ENCODE data around the gene OTOF.

Gene OTOF

DNA sequence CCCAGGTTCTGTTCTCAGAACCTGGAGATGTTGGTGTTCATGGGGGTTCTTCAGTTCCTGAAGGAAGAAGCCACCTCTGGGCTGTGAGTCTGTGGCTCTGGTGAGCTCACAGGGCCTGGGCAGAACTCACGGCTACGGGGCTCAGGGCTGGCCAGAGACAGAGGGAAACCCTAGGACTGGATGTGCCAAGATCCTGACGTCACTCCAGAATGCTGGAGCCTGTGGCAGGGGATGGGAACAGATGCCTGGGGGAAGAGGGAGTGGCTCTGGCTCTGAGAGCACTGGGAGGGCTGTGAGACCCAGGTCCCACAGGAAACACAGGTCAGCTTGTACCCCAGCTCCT lies at the start of gene OTOF:
OTOF (minus strand) TSS at position 214 of the 343 bp plus-strand sequence.
- no peak for DNase-seq (ENCODE audit: low read depth, low spot score)

DNA sequence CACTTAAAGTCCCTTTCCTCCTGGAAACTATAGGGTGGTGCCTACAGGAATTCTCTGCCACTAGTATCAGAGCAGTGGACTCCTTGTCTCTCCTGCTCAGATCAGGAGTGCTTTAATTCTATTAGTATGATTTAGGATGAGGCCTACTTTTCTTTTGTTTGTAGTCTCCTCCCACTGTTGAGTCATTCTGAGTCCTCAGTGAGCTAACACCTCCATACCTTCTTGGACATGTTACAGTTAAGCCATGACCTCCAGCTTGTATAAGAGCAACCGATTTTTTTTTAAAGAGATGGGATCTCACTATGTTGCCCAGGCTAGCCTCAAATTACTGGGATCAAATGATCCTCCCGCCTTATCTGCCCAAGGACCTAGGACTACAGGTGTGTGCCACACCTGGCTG lies 48.7 kb upstream of the OTOF start:
- no peak for DNase-seq (ENCODE audit: low read depth, low spot score)

DNA sequence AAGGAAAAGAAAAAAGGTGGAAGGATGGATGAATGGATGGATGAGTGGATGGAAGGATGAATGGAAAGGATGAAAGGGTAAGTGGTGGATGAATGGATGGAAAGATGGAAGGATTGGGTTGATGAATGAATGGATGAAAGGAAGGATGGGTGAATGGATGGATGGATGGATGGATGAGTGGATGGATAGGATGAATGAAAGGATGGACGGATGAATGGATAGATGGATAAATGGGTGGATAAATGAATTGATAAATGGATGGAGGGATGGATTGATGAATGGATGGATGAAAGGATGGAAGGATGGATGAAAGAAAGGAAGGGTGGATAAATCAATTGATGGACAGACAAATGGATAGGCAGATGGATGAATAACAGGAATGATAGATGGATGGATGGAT lies 48.2 kb upstream of the OTOF start:
- no peak for DNase-seq (ENCODE audit: low read depth, low spot score)

DNA sequence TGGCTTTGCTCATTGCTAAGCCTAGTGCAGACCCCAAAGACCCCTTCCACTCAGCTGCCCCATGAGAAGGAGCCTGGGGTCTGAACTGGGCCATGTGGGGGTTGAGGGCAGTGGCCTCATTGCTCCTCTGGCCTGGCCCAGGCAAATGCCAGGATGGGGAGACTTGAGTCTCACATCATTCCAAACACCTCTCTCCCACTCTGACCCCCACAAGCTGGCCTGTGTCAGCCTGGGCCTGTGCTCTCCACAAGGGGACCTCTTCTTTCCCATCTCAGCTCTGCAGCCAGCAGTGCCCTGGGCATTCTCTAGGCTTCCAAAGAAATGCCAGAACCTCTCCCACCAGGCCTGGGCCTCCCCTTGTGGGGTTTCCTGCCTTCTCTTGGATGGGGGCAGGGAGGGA lies 45.8 kb upstream of the OTOF start:
- DNase-seq (ENCODE audit: low read depth, low spot score) = no peak

DNA sequence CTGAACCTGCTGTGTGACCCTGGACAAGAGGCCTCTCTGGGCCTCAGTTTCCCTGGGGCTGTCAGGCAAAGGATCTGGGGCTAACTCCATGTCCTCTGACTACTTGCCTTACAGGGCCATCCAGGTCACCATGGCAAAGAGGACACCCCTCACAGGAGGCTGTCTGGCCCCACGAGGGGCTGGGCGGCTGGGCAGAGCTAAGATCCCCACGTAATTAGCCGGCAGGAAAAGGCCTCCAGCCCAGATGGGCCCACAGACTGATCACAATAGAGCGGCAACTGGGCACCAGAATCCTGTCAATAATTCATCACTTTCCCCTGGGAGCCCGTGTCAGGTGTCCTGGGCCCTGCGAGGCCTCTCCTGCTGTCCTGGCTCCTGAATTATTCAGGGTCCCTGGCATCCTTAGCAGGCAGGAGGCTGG lies 44.8 kb upstream of the OTOF start:
- no peak for DNase-seq (ENCODE audit: low read depth, low spot score)

DNA sequence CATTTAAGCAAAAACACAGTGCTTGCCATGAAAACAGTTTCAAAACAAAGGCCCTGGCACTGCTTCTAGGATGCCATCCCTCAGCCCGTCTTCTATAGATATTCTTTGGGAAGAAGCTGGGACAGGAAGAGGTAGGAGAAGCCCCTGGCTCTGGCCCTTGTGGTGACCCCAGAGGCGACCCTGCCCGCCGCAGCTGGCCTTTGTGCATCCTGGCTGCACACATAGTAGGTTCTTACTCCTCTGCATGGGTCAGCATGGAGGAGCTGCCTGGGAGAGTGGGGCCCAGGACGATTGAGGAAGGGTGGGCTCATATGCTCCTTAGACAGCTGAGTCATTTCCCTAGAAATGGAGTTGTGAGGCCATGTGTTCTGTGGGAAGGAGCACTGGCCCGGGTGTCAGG lies 44.4 kb upstream of the OTOF start:
- no peak for DNase-seq (ENCODE audit: low read depth, low spot score)

DNA sequence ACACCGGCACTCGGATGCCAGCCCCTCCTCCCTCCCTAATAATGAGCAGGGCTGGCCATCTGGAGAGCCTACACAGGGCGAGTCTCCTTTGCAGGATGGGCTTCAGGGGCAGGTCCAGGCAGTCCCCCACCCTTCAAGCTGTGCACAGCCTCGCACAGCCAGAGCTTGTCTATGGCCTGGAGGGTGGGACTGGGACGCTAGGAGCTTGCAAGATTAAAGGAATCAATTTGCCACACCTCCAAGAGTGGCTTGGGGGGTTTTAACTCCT lies 43.9 kb upstream of the OTOF start:
- DNase-seq (ENCODE audit: low read depth, low spot score) = no peak

DNA sequence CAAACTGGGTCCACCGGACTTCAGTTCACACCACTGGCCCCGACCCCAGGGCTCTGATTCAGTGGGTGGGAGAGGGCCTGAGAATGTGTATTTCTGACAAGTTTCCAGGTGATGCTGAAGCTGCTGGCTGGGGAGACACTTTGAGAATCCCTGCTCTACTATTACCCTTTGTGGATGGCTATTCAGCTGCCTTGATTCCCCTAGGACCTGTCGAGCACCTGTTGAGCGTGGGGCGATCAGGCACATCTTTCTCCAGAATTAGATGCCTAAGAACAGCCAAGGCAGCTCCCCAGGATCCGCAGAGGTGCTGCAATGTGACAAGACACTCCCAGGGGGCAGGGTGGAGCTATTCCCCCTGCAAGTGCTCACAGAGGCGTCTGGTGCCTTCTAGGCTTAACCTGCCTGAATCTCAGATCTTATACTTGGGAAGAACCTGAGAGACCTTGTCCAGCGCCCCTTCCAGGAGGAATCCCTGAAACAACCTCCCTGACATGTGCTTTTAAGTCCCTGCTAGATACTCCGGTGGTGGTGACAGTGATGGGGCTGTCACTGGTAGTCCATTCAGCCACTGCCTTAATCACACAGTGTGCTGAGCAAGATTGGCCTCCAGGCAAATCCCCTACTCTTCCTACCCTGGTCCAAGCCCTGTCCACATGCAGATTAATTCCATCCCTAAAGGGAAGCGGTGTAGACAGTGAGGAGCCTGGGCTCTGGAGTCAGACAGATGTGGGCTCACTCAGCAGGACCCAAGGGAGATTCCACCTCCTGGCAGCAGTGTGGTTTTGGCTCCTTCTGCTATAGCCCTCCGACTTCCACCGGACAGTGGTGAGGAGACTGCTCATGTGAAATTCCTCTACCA lies 43.4 kb upstream of the OTOF start:
- DNase-seq (ENCODE audit: low read depth, low spot score) = no peak

DNA sequence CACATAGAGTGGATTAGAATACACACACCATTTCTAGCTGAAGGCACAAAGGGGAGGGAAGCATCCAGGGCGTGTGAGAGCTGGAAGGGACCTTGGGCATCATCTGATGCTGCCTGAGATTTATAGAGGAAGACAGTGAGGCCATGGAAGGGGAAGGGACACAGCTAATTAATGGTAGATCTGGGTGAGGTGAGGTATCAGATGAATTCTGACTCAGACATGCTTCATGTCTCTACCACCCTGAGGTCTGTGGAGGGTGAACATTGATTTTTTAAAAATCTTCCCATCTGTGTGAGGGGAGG lies 42.2 kb upstream of the OTOF start:
- DNase-seq (ENCODE audit: low read depth, low spot score) = no peak

DNA sequence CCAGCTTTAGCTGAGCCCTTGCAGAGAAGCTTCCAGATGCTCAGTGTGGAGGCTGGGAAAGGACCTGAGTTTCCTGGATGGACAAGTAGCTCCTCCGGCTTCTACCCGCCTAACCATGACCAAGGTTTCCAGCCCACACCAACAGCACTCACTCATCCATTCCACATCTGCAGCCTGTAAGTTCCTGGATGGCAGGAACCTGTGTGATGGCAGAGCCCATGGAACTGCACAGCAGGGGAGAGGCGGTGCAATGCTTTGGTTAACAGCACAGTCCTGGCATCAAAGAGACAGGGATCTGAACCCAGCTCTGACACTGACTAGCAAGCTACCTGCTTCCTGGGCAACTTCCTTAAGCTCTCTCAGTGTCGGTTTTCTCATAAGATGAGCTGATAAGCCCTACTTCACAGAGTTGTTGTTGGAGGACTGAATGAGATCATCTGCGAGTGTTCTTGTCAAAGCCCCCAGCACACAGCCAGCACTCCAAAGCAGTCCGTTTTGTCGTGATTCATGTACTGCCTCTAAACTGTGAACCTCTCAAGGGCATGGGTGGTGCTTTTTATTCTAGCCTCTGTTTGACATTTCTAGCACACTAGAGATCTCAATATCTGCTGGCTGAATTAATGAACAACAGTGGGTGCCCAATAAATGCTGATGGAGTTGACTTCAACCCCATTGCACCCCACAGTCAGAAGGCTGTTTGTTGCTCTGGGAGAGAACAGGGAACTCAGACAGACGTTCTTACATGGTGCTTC lies 41.6 kb upstream of the OTOF start:
- no peak for DNase-seq (ENCODE audit: low read depth, low spot score)

DNA sequence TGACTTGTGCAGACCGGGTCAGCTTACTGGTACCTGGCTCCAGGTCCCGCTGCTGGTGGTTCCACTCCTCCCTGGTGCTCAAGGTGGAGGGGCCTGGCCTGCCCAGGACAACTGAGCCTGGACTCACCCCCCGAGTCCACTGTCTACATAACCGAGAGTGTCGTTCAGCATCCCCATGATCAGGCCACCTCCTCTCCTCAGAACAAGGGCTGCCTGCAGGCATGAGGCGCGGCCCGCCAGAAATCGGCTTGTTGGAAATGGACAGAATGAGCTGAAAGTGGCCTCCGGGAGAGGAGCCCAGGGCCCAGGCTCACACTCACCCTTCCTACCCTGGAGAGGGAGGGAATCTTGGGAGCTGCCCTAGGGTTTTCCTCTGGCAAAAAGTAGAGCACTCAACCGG lies 38.9 kb upstream of the OTOF start:
- no peak for DNase-seq (ENCODE audit: low read depth, low spot score)

DNA sequence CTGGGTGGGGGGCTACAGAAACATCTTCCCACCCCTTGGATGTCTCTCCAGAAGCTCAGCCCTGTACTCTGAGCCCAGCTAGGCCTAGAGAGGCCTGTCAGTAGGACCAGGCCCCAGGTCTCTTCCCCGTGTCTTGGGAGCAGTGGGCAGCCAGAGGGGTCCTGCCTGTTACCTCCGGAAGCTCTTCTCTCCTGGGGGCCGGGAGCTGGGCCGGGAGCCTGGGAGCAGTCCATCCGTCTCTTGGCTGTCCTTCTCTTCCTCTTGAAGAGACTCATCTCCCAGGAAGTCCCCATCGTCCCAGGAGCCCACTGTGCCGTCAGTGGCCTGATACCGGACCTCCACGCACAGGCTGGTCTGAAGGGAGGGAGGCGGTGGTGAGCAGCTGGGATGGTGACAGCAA lies 38.3 kb upstream of the OTOF start:
- no peak for DNase-seq (ENCODE audit: low read depth, low spot score)

DNA sequence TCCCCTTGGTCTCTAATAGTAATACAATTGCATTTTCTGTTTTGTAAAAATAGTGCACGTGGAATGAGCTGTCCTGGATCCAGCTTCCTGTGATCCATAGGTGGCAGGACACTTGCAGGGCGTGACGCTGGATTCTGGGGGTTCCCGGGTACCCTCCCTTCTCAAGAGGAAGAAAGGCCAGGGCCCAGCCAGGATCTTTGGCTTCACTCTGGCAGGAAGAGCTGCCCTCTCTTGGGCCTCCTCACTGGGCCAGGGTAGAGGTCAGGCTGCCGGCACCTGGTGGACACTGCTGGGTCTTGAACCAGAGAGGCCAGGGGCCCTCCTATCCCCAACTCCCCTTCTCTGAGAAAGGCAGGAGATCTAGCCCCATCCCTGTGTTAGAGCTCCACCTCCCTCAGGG lies 37.8 kb upstream of the OTOF start:
- DNase-seq (ENCODE audit: low read depth, low spot score) = no peak

DNA sequence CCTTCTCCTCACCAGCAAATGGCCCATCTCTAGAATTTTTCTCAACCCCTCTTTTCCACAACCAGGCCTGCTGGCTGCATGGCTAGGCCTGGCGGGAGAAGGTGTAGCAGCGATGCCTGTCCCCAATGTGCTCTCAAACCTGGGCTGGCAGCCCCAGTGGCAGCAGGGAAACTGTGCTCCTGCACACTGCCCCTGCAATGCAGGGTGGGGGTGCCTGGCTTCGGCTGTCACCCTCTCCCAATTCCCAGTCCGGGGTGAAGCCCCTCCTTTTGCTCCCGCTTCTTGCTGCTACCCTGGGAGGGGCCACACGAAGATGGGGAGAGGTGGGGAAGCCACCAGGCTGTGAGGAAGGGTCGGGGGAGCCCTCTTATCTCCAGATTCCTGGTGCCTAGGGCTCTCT lies 36.1 kb upstream of the OTOF start:
- no peak for DNase-seq (ENCODE audit: low read depth, low spot score)

DNA sequence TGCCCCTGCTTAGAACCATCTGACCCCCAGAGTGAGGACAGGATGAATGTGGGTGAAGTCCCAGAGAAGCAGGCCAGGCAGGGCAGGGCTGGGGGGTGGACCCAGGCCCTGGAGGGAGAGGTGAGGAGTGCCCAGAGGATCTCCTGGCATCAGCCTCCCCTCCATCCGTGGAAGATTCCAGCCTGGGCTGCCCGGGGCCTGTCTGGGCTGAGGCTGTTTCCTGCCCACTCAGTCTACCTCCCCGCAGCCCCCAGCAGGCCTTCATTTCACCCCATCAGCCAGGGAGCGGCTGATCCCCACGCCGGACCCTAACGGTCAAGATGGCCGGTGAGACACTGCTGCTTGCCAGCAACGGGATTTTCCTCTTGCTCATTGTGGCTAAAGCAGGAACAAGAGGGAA lies 35.3 kb upstream of the OTOF start:
- DNase-seq (ENCODE audit: low read depth, low spot score) = no peak

DNA sequence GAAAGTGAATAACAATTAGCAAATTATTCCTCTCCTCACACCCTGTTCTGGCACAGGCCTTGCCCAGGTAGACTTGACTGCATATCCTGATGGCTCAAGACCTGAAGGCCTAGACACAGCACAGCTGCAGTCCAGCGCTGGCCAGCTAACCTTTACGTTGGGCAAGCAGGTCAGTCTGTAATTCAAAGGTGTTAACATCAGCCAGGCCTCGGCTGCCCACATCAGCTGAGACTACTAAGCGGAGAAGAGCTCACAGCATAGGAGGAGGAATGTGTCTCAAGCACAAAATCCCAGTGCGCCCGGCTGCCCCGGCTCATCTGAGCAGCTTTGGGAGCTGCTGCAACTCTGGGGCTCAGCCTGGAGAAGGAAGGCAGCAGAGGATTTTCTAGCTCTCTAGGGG lies 33.5 kb upstream of the OTOF start:
- no peak for DNase-seq (ENCODE audit: low read depth, low spot score)

DNA sequence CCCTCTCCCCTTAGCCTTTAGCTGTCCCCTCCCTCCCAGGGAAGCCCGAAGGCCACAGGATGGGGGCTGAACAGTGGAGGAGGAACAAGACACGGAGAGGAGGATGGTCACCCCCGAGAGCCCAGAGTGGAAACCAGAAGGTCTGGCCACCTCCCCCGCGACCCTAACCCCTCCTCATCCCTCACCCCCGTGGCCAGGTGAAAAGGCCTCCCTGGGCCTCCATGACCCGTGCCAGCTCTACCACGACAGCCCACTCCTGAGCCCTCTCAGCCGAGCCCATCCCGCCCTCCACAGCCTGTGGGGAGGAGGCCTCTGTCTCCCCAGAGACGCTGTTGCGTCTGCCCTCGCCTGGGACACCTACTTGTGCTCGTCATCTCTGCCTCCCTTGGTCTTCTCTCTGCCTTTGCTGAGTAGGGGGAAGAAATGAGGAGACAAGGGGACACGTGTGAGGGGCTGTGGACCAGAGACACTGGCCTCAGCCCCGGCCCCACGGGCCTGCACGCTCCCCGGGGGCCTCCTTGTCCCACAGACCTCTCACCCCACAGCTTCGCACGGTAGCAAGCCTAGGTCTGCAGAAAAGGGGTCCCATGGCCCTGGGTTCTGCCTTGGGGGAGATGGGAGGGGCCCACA lies 32.5 kb upstream of the OTOF start:
- DNase-seq (ENCODE audit: low read depth, low spot score) = no peak

DNA sequence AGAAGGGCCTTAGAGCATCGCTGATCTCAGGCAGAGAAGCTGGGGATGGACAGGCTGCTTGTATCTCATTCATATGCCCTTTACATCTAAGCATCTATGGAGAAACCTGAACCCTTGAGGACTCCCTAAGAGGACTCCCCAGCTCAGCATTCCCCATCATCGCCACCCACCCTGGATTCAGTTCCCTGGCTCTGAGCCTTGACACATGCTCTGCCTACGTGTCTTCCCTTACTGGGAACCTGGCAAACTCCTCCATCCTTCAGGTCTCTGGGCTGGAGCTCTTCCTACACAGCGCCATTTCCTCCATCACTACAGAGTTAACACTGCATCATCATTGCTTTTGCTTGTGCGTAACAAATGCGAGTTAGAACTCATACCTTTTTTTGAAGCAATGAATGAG lies 31.2 kb upstream of the OTOF start:
- DNase-seq (ENCODE audit: low read depth, low spot score) = no peak

DNA sequence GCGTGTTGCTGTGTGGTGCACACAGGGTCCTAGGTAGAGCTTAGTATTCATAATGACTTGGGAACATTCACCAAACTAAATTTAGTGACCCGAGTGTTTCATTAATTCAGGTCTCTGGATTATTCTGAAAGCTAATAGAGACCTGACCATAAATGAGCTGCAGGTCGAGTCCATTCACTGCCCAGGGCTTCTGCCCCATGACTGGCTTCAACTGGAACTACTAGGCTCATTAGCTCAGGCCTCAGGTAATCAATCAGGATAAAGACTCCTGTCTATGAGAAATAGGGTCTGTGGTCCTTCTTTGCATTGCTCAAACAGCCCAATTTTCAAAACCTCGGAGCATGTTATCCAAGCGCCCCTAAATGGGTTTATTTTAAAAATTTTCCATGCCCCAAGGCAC lies 30.0 kb upstream of the OTOF start:
- no peak for DNase-seq (ENCODE audit: low read depth, low spot score)

DNA sequence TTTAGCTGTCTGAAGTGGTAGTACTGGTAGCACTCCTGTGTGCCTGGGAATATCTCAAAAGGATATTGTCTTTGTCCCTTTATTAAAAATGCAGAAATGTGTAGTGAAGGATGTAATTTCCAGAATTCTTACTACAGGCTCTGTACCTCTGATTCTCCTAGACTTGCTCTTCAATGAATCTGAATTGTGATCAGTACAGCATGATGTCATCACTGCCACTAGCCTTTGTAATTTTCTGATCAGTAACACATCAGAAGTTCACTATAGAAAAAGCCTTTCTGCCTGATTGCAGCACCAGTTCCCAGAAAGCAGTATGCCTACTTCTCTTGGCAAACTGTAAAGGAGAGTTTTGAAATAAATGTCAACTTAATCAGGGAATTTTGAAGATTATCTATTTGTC lies 29.2 kb upstream of the OTOF start:
- DNase-seq (ENCODE audit: low read depth, low spot score) = no peak

DNA sequence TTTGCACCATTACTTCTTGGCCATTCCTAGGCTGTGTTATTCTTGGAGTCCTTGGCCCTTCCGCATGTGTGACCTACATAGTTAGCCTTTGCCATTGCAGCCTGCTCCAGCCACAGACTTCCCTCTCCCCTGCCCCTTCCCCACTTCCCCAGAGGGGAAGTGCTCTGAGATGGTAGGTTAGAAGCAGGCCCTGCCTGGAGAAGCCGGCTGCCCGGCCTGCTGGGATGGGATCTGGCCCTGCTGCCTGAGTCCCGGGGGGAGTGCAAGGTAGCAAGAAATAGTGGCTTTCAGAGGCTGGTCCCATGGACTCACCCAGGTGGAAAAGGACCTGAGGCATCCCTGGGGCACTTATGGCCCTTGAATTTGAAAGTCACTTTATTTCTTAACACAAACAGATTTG lies 28.4 kb upstream of the OTOF start:
- DNase-seq (ENCODE audit: low read depth, low spot score) = no peak

DNA sequence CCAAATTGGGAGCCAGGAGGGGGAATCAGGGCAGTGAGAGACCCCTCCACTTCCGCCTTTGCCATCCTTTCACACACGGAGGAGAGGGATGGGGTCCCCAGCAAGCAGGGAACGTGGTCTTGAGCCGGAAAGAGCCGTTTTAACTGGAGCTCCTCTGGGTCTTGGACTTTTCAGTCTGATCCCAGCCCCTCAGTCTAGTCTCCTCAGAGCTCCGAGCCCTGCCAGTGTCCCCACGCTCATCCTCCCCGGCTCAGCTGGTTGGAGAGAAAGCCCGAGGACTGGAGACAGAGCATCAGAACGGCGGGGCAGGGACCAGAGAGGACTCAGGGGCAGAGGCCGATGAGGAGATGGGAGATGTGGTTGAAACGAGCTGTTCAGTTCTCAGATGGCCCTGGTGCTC lies 26.1 kb upstream of the OTOF start:
- no peak for DNase-seq (ENCODE audit: low read depth, low spot score)

DNA sequence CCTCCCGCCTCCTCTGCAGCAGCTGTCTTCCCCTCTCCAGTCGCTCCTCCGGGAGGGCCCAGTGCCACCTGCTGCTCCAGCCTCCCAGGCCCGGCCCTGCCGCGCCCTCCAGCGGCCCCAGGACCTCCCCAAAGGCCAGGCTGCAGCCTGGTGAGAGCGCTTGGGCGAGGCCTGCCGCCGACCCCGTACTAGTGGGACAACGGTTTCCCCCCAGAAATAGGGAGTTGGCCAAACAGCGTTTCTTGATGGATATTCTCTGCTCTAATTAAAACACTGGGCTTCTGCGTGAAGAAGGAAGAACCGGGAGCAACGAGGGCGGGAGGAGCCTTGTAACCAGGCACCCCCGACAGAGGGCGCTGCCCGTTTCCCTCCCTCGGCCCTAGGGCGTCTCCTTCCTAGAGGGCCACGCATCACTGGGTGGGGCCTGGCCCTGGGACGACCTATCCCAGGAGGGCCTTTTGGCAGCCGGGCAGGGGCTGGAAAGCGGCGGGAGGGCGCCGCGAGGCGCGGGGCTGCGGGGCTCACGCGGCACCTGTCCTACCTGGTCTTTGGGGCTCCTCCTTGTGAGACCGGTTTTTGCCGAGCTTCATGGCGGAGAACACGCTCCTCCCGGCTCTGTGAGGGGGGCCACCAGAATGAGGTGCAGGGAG lies 25.4 kb upstream of the OTOF start:
- peak; percentile 61 for DNase-seq (ENCODE audit: low read depth, low spot score)

Data from activated CD4-positive, CD25-positive, alpha-beta regulatory T cell treated with anti-CD3 and anti-CD28 coated beads, Interleukin-2, amount 50 U/mL, for 16 hours (primary cell).